CD4-positive, alpha-beta T cell treated with Interferon alpha-2 for 1 hour (primary cell): ENCODE results near the gene COL15A1.
A peak's percentile ranks its signal among the peaks of the same experiment; 100 is the strongest.

Experiments
- DNase-seq, 2 donors: peaks; one replicate each; pipeline ENCODE4 v3.0.0-alpha.2; 2020 to 2022

COL15A1 gene

DNA sequence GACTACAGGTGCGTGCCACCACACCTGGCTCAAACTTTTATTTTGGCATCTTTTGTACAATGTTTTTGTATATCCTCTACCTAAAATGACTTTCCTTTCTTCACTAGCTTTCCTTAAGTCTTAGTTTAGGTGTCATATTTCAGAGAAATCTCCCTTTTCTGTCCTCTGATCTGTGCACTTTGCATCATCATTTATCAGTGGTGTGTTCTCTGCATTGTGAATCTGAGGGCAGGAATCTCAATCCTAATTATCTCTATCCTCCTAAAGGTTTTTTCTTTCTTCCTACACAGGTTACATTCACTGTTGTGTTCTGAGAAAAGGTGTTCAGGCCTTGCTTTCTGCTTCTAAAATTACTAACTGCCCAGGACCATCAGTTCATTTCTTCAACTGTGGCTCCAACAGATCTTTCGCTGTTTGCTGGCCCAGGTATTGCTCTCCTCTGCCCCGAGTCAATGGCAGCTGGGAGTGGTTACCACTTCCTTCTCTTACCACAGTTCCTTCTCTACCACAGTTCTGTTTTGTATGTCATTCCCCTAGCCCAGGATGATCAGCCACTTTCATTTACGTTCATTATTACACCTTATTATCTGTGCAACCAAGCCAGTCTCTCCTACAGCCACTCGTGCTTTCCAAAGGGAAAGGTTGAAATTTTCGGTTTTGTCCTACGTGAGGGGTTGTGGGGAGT is 175.2 kb downstream of the COL15A1 start:
- DNase-seq: peak; percentile 40 to 66

GRCh38 chr9:99119976-99120655 is 176.4 kb downstream of the COL15A1 start:
- DNase-seq: no peak
